ENCODE measurements around the gene GPR156.

Gene GPR156

GRCh38 chr3:120192159-120192558 is 92.9 kb downstream of the GPR156 start:
- DNase-seq = no peak

- DNase-seq = no peak
These were observed 102.2 kb downstream of the GPR156 start for GRCh38 chr3:120182613-120183511.

GRCh38 chr3:120181632-120182031 is 103.4 kb downstream of the GPR156 start:
- DNase-seq = no peak

- DNase-seq = no peak
These were observed 104.2 kb downstream of the GPR156 start for GRCh38 chr3:120180731-120181412.

GRCh38 chr3:120177707-120178306 is 107.2 kb downstream of the GPR156 start:
- no peak for DNase-seq

GRCh38 chr3:120177151-120177550 is 107.9 kb downstream of the GPR156 start:
- DNase-seq = no peak

GRCh38 chr3:120174811-120175539 is 110.0 kb downstream of the GPR156 start:
- DNase-seq = no peak

GRCh38 chr3:120173056-120173675 is 111.9 kb downstream of the GPR156 start:
- no peak for DNase-seq

- DNase-seq = no peak
These were observed 113.0 kb downstream of the GPR156 start for GRCh38 chr3:120172070-120172469.

GRCh38 chr3:120171134-120171873 is 113.7 kb downstream of the GPR156 start:
- no peak for DNase-seq

GRCh38 chr3:120170223-120170622 is 114.8 kb downstream of the GPR156 start:
- no peak for DNase-seq

- DNase-seq = no peak
These were observed 115.6 kb downstream of the GPR156 start for GRCh38 chr3:120169407-120169806.

- DNase-seq = no peak
These were observed 116.4 kb downstream of the GPR156 start for GRCh38 chr3:120168611-120169010.

- DNase-seq = no peak
These were observed 117.0 kb downstream of the GPR156 start for GRCh38 chr3:120168038-120168437.

- DNase-seq = no peak
These were observed 117.5 kb downstream of the GPR156 start for GRCh38 chr3:120167488-120167887.

GRCh38 chr3:120163816-120164215 is 121.2 kb downstream of the GPR156 start:
- DNase-seq = no peak

- no peak for DNase-seq
These were observed 122.0 kb downstream of the GPR156 start for GRCh38 chr3:120163026-120163425.

GRCh38 chr3:120162400-120162799 is 122.6 kb downstream of the GPR156 start:
- DNase-seq = no peak

GRCh38 chr3:120161902-120162301 is 123.1 kb downstream of the GPR156 start:
- DNase-seq = no peak

GRCh38 chr3:120160050-120160449 is 125.0 kb downstream of the GPR156 start:
- no peak for DNase-seq

- DNase-seq = no peak
These were observed 127.3 kb downstream of the GPR156 start for GRCh38 chr3:120157681-120158080.

GRCh38 chr3:120157113-120157512 is 127.9 kb downstream of the GPR156 start:
- DNase-seq = no peak

Measured in stimulated activated naive CD4-positive, alpha-beta T cell (primary cell).